ENCODE data around the gene CNNM2. TPM values are rescaled to one million over a fixed set of nuclear protein-coding genes. Genes with fewer than 3 reads are reported as not detected.

Gene CNNM2
- total RNA-seq, 1 donor from 2014 or later = 14.3 TPM

DNA sequence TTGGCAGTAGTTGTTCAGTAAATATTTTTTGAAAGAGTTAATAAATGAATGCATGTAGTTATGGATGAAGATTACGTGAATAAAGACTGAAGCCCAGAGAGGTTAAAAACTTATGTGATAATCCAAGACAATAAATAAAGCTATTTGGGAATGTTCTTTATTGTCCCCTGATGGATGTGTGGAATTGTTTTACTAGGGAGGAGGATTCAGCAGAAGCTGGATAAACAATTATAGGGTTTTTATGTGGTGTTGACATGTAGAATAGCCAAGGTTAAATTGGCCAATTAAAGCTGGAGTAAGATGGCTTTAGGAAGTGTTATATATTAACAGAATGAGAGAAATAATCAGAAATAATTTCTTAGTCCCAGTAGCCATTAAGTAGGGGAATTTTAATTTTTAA is 66.0 kb downstream of the CNNM2 start:
- H3K9me3 Mint-ChIP-seq (ENCODE audit: unreplicated experiment) = no peaks in the 10 kb centered on the region
- H3K27me3 Mint-ChIP-seq (ENCODE audit: unreplicated experiment) = no peaks in the 10 kb centered on the region
- H3K4me3 Mint-ChIP-seq (ENCODE audit: unreplicated experiment) = no peak overlapping the region
- TF ChIP-seq, protein P1, sequence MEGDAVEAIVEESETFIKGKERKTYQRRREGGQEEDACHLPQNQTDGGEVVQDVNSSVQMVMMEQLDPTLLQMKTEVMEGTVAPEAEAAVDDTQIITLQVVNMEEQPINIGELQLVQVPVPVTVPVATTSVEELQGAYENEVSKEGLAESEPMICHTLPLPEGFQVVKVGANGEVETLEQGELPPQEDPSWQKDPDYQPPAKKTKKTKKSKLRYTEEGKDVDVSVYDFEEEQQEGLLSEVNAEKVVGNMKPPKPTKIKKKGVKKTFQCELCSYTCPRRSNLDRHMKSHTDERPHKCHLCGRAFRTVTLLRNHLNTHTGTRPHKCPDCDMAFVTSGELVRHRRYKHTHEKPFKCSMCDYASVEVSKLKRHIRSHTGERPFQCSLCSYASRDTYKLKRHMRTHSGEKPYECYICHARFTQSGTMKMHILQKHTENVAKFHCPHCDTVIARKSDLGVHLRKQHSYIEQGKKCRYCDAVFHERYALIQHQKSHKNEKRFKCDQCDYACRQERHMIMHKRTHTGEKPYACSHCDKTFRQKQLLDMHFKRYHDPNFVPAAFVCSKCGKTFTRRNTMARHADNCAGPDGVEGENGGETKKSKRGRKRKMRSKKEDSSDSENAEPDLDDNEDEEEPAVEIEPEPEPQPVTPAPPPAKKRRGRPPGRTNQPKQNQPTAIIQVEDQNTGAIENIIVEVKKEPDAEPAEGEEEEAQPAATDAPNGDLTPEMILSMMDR (IDR thresholded peaks at IDR 0.05; ENCODE audit: partially characterized antibody, unreplicated experiment) = no peak
- no peaks in the 10 kb centered on the region for H3K36me3 Mint-ChIP-seq (ENCODE audit: unreplicated experiment)
- no peak overlapping the region for H3K27ac Mint-ChIP-seq (ENCODE audit: unreplicated experiment)
- no peak for DNase-seq
- H3K4me1 Mint-ChIP-seq (ENCODE audit: low read depth, unreplicated experiment) = no peaks in the 10 kb centered on the region

DNA sequence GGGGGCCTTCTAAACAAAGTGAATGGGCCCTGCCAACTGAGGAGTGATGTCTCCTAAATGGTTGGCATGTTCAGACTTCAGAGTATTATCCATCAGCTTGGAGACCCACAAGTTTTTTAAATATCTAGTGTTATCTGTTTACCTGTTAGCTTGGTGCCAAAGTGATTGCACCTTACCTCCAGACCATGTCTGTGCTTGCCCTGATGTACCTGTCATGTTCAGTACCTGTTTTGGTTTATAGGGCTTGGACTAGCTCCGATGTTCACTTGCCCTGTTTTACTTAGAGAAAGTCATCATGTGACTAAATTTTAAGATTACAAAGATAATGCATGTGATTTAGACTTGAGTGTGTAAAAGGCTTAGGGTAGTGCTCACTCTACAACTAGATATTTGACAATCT is 67.7 kb downstream of the CNNM2 start:
- no peak for DNase-seq
- no peak overlapping the region for H3K4me3 Mint-ChIP-seq (ENCODE audit: unreplicated experiment)
- no peaks in the 10 kb centered on the region for H3K36me3 Mint-ChIP-seq (ENCODE audit: unreplicated experiment)
- no peaks in the 10 kb centered on the region for H3K4me1 Mint-ChIP-seq (ENCODE audit: low read depth, unreplicated experiment)
- H3K9me3 Mint-ChIP-seq (ENCODE audit: unreplicated experiment) = no peaks in the 10 kb centered on the region
- TF ChIP-seq, protein P1 (IDR thresholded peaks at IDR 0.05; ENCODE audit: partially characterized antibody, unreplicated experiment) = no peak
- no peaks in the 10 kb centered on the region for H3K27me3 Mint-ChIP-seq (ENCODE audit: unreplicated experiment)
- H3K27ac Mint-ChIP-seq (ENCODE audit: unreplicated experiment) = no peak overlapping the region

DNA sequence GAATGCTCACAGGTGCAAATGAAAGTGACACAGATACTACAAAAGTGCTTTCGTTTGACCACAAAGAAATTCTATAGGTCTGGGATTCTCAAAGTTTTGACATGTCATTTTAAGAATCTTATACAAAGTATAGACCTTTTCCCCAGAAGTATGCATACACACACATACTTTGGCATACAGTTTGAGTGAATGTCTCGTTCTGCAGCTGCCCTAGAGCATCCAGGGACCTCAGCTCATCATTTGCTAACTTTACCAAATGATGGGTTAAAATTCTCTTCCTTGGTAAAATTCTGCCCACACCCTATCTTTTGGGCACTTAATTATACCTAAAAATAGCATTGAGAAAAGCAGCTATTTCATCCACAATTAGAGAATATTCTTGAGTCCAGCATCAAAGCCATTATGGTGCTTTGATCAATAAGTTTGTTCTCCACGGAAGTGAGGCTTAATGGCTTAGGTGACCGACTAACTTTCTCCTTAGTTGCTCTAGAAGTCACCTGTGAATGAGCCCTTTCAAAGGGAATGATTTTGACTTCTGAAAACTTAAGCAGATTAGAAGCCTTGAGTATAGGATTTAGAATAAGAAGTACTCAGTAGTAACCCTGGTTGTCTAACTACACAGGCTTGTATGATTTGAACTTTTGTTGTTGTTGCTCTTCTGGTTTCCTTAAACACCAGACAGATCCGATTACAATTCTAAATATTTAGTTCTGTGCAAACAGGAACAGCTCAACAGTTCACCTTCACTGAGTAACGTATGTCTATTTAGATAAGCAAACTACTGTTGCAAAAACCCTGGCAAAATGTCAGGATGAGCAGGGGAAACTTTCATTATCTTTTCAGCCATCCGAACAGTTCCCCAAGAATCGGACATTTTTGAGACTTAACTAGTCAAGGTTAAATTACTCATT is 70.6 kb downstream of the CNNM2 start:
- TF ChIP-seq, protein P1 (IDR thresholded peaks at IDR 0.05; ENCODE audit: partially characterized antibody, unreplicated experiment) = no peak
- Mint-ChIP-seq H3K4me3 (ENCODE audit: unreplicated experiment) (no peak overlapping the region), H3K36me3 (ENCODE audit: unreplicated experiment) (no peaks in the 10 kb centered on the region), H3K27ac (ENCODE audit: unreplicated experiment) (no peak overlapping the region), H3K27me3 (ENCODE audit: unreplicated experiment) (no peaks in the 10 kb centered on the region), H3K4me1 (ENCODE audit: low read depth, unreplicated experiment) (no peaks in the 10 kb centered on the region), H3K9me3 (ENCODE audit: unreplicated experiment) (no peaks in the 10 kb centered on the region)
- no peak for DNase-seq

DNA sequence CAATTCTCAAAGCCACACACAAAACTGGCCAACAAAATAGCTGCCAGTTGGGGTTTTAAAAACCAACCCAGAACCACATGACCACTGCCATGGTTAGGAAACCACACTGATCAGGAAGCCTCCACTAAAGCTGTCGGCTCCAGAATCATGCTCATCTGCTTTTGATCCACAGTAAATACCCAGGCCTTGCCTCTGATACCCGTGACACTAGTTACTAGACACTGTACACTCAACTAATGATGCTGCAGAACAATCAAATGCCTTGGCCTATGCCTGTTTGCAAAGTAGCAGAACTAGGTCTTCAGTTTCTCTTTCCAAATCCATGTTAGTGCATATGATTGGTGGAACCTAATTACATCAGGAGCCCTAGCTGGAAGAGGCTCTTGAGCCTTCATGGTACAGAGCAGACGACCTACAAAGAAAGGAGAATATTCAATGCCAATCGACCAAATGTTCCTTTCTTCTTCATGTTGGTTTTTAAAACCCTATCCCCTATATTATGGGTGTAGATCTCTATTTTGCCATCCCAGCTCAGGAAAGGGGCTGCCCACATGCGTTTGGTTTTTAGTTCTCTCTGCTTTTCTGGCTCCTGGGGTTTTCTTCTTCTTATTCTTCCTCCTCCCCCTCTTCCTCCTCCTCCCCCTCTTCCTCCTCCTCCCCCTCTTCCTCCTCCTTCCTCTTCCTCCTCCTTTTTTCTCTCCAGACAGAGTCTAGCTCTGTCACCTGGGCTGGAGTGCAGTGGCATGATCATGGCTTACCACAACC is 76.6 kb downstream of the CNNM2 start:
- no peak for DNase-seq
- no peak overlapping the region for H3K27ac Mint-ChIP-seq (ENCODE audit: unreplicated experiment)
- H3K36me3 Mint-ChIP-seq (ENCODE audit: unreplicated experiment) = no peaks in the 10 kb centered on the region
- H3K9me3 Mint-ChIP-seq (ENCODE audit: unreplicated experiment) = no peaks in the 10 kb centered on the region
- H3K4me1 Mint-ChIP-seq (ENCODE audit: low read depth, unreplicated experiment) = no peaks in the 10 kb centered on the region
- TF ChIP-seq, protein P1 (IDR thresholded peaks at IDR 0.05; ENCODE audit: partially characterized antibody, unreplicated experiment) = no peak
- H3K27me3 Mint-ChIP-seq (ENCODE audit: unreplicated experiment) = no peaks in the 10 kb centered on the region
- no peak overlapping the region for H3K4me3 Mint-ChIP-seq (ENCODE audit: unreplicated experiment)

DNA sequence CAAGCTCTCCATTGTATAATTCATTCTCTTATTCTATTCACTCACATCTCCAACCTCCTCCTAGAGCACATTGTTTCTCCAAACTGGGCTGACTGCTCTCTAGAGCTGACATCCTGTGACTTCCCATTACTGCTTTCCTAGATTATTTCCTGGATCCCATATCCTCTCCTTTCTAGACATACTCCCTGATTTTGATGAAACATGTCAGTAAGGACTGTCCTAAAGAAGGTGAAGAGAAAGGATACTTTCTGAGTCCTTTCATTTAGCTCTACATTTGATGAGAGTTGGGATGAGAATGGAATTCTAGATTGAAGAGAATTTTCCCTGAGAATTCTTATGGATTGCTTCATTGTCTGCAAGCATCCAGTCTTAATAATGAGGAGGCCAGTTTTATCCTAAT is 78.8 kb downstream of the CNNM2 start:
- no peaks in the 10 kb centered on the region for H3K9me3 Mint-ChIP-seq (ENCODE audit: unreplicated experiment)
- H3K4me3 Mint-ChIP-seq (ENCODE audit: unreplicated experiment) = no peak overlapping the region
- TF ChIP-seq, protein P1 (IDR thresholded peaks at IDR 0.05; ENCODE audit: partially characterized antibody, unreplicated experiment) = no peak
- H3K27me3 Mint-ChIP-seq (ENCODE audit: unreplicated experiment) = no peaks in the 10 kb centered on the region
- H3K27ac Mint-ChIP-seq (ENCODE audit: unreplicated experiment) = no peak overlapping the region
- H3K36me3 Mint-ChIP-seq (ENCODE audit: unreplicated experiment) = no peaks in the 10 kb centered on the region
- no peaks in the 10 kb centered on the region for H3K4me1 Mint-ChIP-seq (ENCODE audit: low read depth, unreplicated experiment)
- no peak for DNase-seq

Data from glutamatergic neuron (in vitro differentiated cells).